ENCODE measurements around the gene RPS27A.
"Not testable (repeated sequence)": the region's sequence is repeated elsewhere in the genome, so short reads cannot be mapped to it uniquely, and the experiment has no call there.

RPS27A gene

GRCh38 chr2:55239656-55240222 lies 7.3 kb downstream of the RPS27A start:
- no peak for DNase-seq

GRCh38 chr2:55241582-55241981 lies 9.1 kb downstream of the RPS27A start:
- DNase-seq: not testable (repeated sequence)

- no peak for DNase-seq
Observed at GRCh38 chr2:55242617-55243016, 10.1 kb downstream of the RPS27A start.

GRCh38 chr2:55245411-55245810 lies 12.9 kb downstream of the RPS27A start:
- DNase-seq: no peak

GRCh38 chr2:55247025-55247424 lies 14.5 kb downstream of the RPS27A start:
- DNase-seq: no peak

GRCh38 chr2:55252832-55253231 lies 20.3 kb downstream of the RPS27A start:
- DNase-seq: no peak

- DNase-seq: not testable (repeated sequence)
Observed at GRCh38 chr2:55259586-55259985, 27.1 kb downstream of the RPS27A start.

GRCh38 chr2:55268288-55268906 lies 35.9 kb downstream of the RPS27A start:
- DNase-seq: peak; percentile 20

GRCh38 chr2:55268907-55269644 lies 36.6 kb downstream of the RPS27A start, which contains the start of gene MTIF2:
Gene MTIF2 (minus strand): TSS chr2:55269231. CDS start chr2:55263858, 5,373 bp downstream.
- DNase-seq: peak; percentile 95

GRCh38 chr2:55269645-55269990 lies 37.1 kb downstream of the RPS27A start:
- DNase-seq: no peak

GRCh38 chr2:55274346-55274745 lies 41.9 kb downstream of the RPS27A start:
- DNase-seq: not testable (repeated sequence)

GRCh38 chr2:55277310-55277709 lies 44.8 kb downstream of the RPS27A start:
- no peak for DNase-seq

GRCh38 chr2:55279214-55279835 lies 46.8 kb downstream of the RPS27A start:
- not testable (repeated sequence) for DNase-seq

- DNase-seq: not testable (repeated sequence)
Observed at GRCh38 chr2:55279859-55280424, 47.5 kb downstream of the RPS27A start.

GRCh38 chr2:55280851-55281546 lies 48.5 kb downstream of the RPS27A start:
- DNase-seq: not testable (repeated sequence)

GRCh38 chr2:55282110-55282917 lies 49.8 kb downstream of the RPS27A start:
- DNase-seq: peak; percentile 91

- DNase-seq: no peak
Observed at GRCh38 chr2:55283083-55283482, 50.6 kb downstream of the RPS27A start.
